Sigmoid colon (tissue), 7 donors: ENCODE results near the gene MRPL28. TPM values are rescaled to one million over a fixed set of nuclear protein-coding genes. Genes with fewer than 3 reads are reported as not detected.
A peak's percentile ranks its signal among the peaks of the same experiment; 100 is the strongest.

Source experiments
- DNase-seq: peaks from one replicate; pipeline ENCODE4 v3.0.0-alpha.2; 2019
- H3K27ac ChIP-seq, 4 donors: fragments of 200-600 bp; sonication (generic); one replicate each; pipeline ENCODE4 v1.5.1; 2016 to 2019; ENCODE audit warnings: mild to moderate bottlenecking in 1 of 4
- H3K27me3 ChIP-seq, 3 donors: fragments of 200-600 bp; sonication (generic); one replicate each; pipeline ENCODE4 v1.5.1; 2019; ENCODE audit warnings: mild to moderate bottlenecking in 1 of 3
- H3K36me3 ChIP-seq, 4 donors: fragments of 200-600 bp; sonication (generic); one replicate each; pipeline ENCODE4 v1.5.1; 2016 to 2019
- H3K4me1 ChIP-seq, 4 donors: fragments of 200-600 bp; sonication (generic); one replicate each; pipeline ENCODE4 v1.5.1; 2017 to 2019
- H3K4me3 ChIP-seq, 4 donors: fragments of 200-600 bp; sonication (generic); one replicate each; pipeline ENCODE4 v1.5.1; 2017 to 2019; ENCODE audit warnings: mild to moderate bottlenecking in 2 of 4, moderate library complexity in 1 of 4
- H3K9me3 ChIP-seq, 4 donors: fragments of 200-600 bp in 3 of 4; sonication (generic) in 3 of 4; one replicate each; pipeline versions ENCODE4 v1.5.1 to v1.6.1; 2013 to 2019
- CTCF ChIP-seq, 4 experiments: fragments of 450-650 bp in 3 of 4; fragments of 200-600 bp in 1 of 4; IDR thresholded peaks; one replicate each; pipeline ENCODE4 v1.5.1; 2016 to 2019; ENCODE audit warnings: antibody characterized with exemption in 4 of 4, mild to moderate bottlenecking in 3 of 4, moderate library complexity in 2 of 4
- EP300 ChIP-seq, 4 donors: sonication (generic); formaldehyde crosslinking; IDR thresholded peaks; one replicate each; pipeline ENCODE4 v1.6.1; 2017; ENCODE audit warnings: antibody characterized with exemption in 4 of 4
- POLR2A ChIP-seq, 2 donors: fragments of 450-650 bp; IDR thresholded peaks; one replicate each; pipeline ENCODE4 v1.6.1; 2016; ENCODE audit warnings: antibody characterized with exemption in 2 of 2, mild to moderate bottlenecking in 2 of 2, moderate library complexity in 2 of 2
- POLR2AphosphoS5 ChIP-seq, 4 donors: sonication (generic); formaldehyde crosslinking; IDR thresholded peaks; one replicate each; pipeline ENCODE4 v1.6.1; 2017; ENCODE audit warnings: antibody characterized with exemption in 4 of 4
- WGBS, 2 donors: extraction: QIAGEN DNeasy Blood & Tissue Kit; methylation state at CpG; one replicate each; pipeline ENCODE4 v1.1.7; 2013; 5-methylcytosine and 5-hydroxymethylcytosine counted together
- intact Hi-C: fragments of 100-400 bp; cut with DNase I; formaldehyde crosslinking; loops from one replicate; pipeline ENCODE4 v1.15.1; 2023
- polyA plus RNA-seq, 3 donors: library from polyadenylated mRNA; stranded (reverse); fragments of 200-250 nt; gene quantifications; one replicate each; pipeline ENCODE4 v1.2.3, GENCODE V29; 2013
- total RNA-seq, 4 donors: library from RNA; depleted of rRNA; stranded (reverse); fragments of >200 nt; gene quantifications; one replicate each; pipeline ENCODE4 v1.1.0, GENCODE V29; 2016
- donor health status: healthy with polysubstance abuse.
- donor health status: Bipolar disorder and iron deficiency.
- donor health status: healthy.

The MRPL28 gene
- total and polyA plus RNA-seq, 7 donors, result 49.6 to 95.9 (median 74.5) TPM

- peak; percentile 83 for DNase-seq
- Histone ChIP-seq H3K4me1 (peaks cover 3 to 59% (median 41%) of the 10 kb centered on the region in 4 donors), H3K36me3 (peaks cover 0 to 7% (median 4%) of the 10 kb centered on the region in 4 donors), H3K9me3 (no peaks in the 10 kb centered on the region), H3K27ac (peak within 1 kb of the TSS; percentile 82 to 89 (median 86)), H3K4me3 (peak within 1 kb of the TSS; percentile 76 to 99 (median 81)), H3K27me3 (no peaks in the 10 kb centered on the region)
- WGBS, 2 donors, result 1% methylated on average over 123 of the region's 123 CpGs
- intact Hi-C loops, result loop anchor here (2.0 to 10.0 kb wide), 4 partner anchors 19 to 283 kb away; partner anchors contain the start of genes CAPN15, DECR2, RAB11FIP3 and RHOT2
- TF ChIP-seq POLR2AphosphoS5 (IDR thresholded peaks at IDR 0.05) (peak; percentile 32 to 83 (median 67)), EP300 (IDR thresholded peaks at IDR 0.05) (no peak)
Measured at GRCh38 chr16:381789-382717, 11.7 kb upstream of the MRPL28 start, which contains the start of gene PGAP6. Gene PGAP6, minus strand, starts transcription at chr16:381978. Its CDS starts 157 bp downstream, at chr16:381821.

- no peak for DNase-seq
- peaks cover 3 to 50% (median 32%) of the 10 kb centered on the region in 4 donors for H3K4me1 ChIP-seq
Measured at GRCh38 chr16:381012-381788, 10.9 kb upstream of the MRPL28 start.

GRCh38 chr16:380762-381011 is 10.3 kb upstream of the MRPL28 start:
- peak overlapping the region; percentile 63 to 99 (median 80) for H3K4me3 ChIP-seq
- H3K27me3 ChIP-seq, result no peaks in the 10 kb centered on the region
- H3K27ac ChIP-seq, result peak overlapping the region; percentile 64 to 82 (median 76)
- TF ChIP-seq EP300 (IDR thresholded peaks at IDR 0.05), result no peak
- no peak for TF ChIP-seq CTCF (IDR thresholded peaks at IDR 0.05)
- TF ChIP-seq POLR2A (IDR thresholded peaks at IDR 0.05), result no peak
- intact Hi-C loops, result loop anchor here (5.0 to 10.0 kb wide), 3 partner anchors 47 to 284 kb away; partner anchors contain the start of genes CAPN15, RAB11FIP3 and RHOT2
- H3K4me1 ChIP-seq, result peaks cover 3 to 45% (median 31%) of the 10 kb centered on the region in 4 donors
- no peaks in the 10 kb centered on the region for H3K9me3 ChIP-seq
- peaks cover 0 to 20% (median 17%) of the 10 kb centered on the region in 4 donors for H3K36me3 ChIP-seq
- DNase-seq, result no peak
- 2 to 9% methylated on average over 12 of the region's 12 CpGs for WGBS, 2 donors

More at GRCh38 chr16:381012-381788, 10.9 kb upstream of the MRPL28 start:
- 1% methylated on average over 73 of the region's 73 CpGs for WGBS, 2 donors
- Histone ChIP-seq H3K36me3 (peaks cover 0 to 15% (median 12%) of the 10 kb centered on the region in 4 donors), H3K27me3 (no peaks in the 10 kb centered on the region), H3K4me3 (peak overlapping the region; percentile 63 to 99 (median 80)), H3K27ac (peak overlapping the region; percentile 64 to 82 (median 76)), H3K9me3 (no peaks in the 10 kb centered on the region)
- intact Hi-C loops, result loop anchor here (5.0 to 10.0 kb wide), 3 partner anchors 46 to 284 kb away; partner anchors contain the start of genes CAPN15, RAB11FIP3 and RHOT2
- no peak for TF ChIP-seq CTCF (IDR thresholded peaks at IDR 0.05)
- no peak for TF ChIP-seq EP300 (IDR thresholded peaks at IDR 0.05)
- no peak for TF ChIP-seq POLR2AphosphoS5 (IDR thresholded peaks at IDR 0.05)
- no peak for TF ChIP-seq POLR2A (IDR thresholded peaks at IDR 0.05)

GRCh38 chr16:379961-380761 is 9.8 kb upstream of the MRPL28 start:
- DNase-seq, result no peak
- Histone ChIP-seq H3K36me3 (peaks cover 0 to 25% (median 19%) of the 10 kb centered on the region in 4 donors), H3K9me3 (no peaks in the 10 kb centered on the region), H3K27ac (peak overlapping the region in 2 of 4 donors; percentile 75 to 76), H3K4me1 (peaks cover 3 to 45% (median 31%) of the 10 kb centered on the region in 4 donors), H3K27me3 (no peaks in the 10 kb centered on the region), H3K4me3 (peak overlapping the region; percentile 63 to 99 (median 80))
- TF ChIP-seq POLR2AphosphoS5 (IDR thresholded peaks at IDR 0.05), result no peak
- no peak for TF ChIP-seq EP300 (IDR thresholded peaks at IDR 0.05)
- TF ChIP-seq POLR2A (IDR thresholded peaks at IDR 0.05), result no peak
- no peak for TF ChIP-seq CTCF (IDR thresholded peaks at IDR 0.05)
- WGBS, 2 donors, result 58 to 77% methylated on average over 27 of the region's 27 CpGs
- intact Hi-C loops, result loop anchor here (5.0 to 10.0 kb wide), 3 partner anchors 47 to 285 kb away; partner anchors contain the start of genes CAPN15, RAB11FIP3 and RHOT2
